ENCODE results near the gene DDX24. TPM values are rescaled to one million over a fixed set of nuclear protein-coding genes. Genes with fewer than 3 reads are reported as not detected.
A peak's percentile ranks its signal among the peaks of the same experiment; 100 is the strongest.

DDX24 gene
- total and polyA plus RNA-seq, 2 of the 8 experiments (the other 6 are each of a cell fraction or from before 2014, with no cell fraction given) = 89.0 to 201 TPM

- Histone ChIP-seq H2AFZ (ENCODE audit: low read length) (no peak overlapping the region), H3K23me2 (ENCODE audit: low read depth, low read length) (peaks cover 5% of the 10 kb centered on the region; the same call in 1 of the 2 replicates), H4K8ac (ENCODE audit: extremely low read depth, insufficient read depth, low read length) (no peak overlapping the region), H2BK15ac (ENCODE audit: low read length) (0 out of 2 replicates have a peak overlapping the region, but pooled peaks have one; percentile 81), H3K79me1 (ENCODE audit: low read depth, low read length) (peaks cover 3% of the 10 kb centered on the region), H2AK5ac (ENCODE audit: low read depth, low read length) (peak overlapping the region; percentile 32; the same call in 1 of the 2 replicates), H3K4ac (replicated peaks; ENCODE audit: insufficient read length, low read depth, low read length) (no peak overlapping the region), H3K27ac (ENCODE audit: low read depth, low read length) (no peak overlapping the region), H3K56ac (replicated peaks; ENCODE audit: insufficient read length, low read depth, low read length) (no peak overlapping the region), H2BK20ac (ENCODE audit: low read length) (no peak overlapping the region), H2BK120ac (replicated peaks; ENCODE audit: low read depth, low read length) (no peak overlapping the region), H4K5ac (ENCODE audit: insufficient read length, low read depth, low read length) (no peak overlapping the region), H3K23ac (ENCODE audit: insufficient read length) (no peak overlapping the region), H3K14ac (ENCODE audit: insufficient read length) (no peak overlapping the region), H2BK5ac (ENCODE audit: low read depth, low read length) (no peak overlapping the region), H3K9me3 (ENCODE audit: insufficient read depth in 2 of 2, low read depth in 1 of 2, low read length in 1 of 2) (no peaks in the 10 kb centered on the region), H2BK12ac (ENCODE audit: low read depth, low read length) (no peak overlapping the region), H3K4me1 (replicated peaks in 1 of 4; ENCODE audit: control insufficient read depth in 3 of 4, insufficient read depth in 4 of 4, low read length in 3 of 4) (peaks cover 0 to 18% (median 9%) of the 10 kb centered on the region in 4 experiments; a peak in 4 of 7 replicates), H3K27me3 (replicated peaks in 1 of 4; ENCODE audit: control insufficient read depth in 3 of 4, extremely low read depth in 1 of 4, insufficient read depth in 3 of 4, low read length in 3 of 4) (peaks cover 0 to 3% (median 3%) of the 10 kb centered on the region in 4 experiments; a peak in 2 of 7 replicates), H3K4me2 (ENCODE audit: insufficient read depth in 1 of 2, low read depth in 2 of 2, low read length in 2 of 2) (peak overlapping the region; percentile 64 to 75), H3K9ac (replicated peaks in 1 of 4; ENCODE audit: extremely low read depth in 1 of 4, low read depth in 3 of 4, low read length in 3 of 4) (no peak overlapping the region), H3K18ac (ENCODE audit: extremely low read depth, low read length) (no peak overlapping the region), H3K4me3 (ENCODE audit: extremely low read depth in 1 of 4, insufficient read depth in 2 of 4, low read depth in 3 of 4, low read length in 4 of 4) (peak overlapping the region; percentile 45 to 82 (median 56)), H3K36me3 (ENCODE audit: control insufficient read depth in 2 of 4, insufficient read depth in 4 of 4, low read length in 3 of 4) (no peaks in the 10 kb centered on the region), H3K79me2 (ENCODE audit: control insufficient read depth in 1 of 2, insufficient read depth in 2 of 2, low read length in 2 of 2) (no peaks in the 10 kb centered on the region), H4K20me1 (replicated peaks in 1 of 2; ENCODE audit: control insufficient read depth in 1 of 2, insufficient read depth in 2 of 2, low read length in 2 of 2) (no peaks in the 10 kb centered on the region), H4K91ac (replicated peaks; ENCODE audit: insufficient read length, low read length) (no peak overlapping the region)
- WGBS, 2 experiments (ENCODE audit: extremely low coverage in 1 of 2, insufficient coverage in 1 of 2, insufficient read length in 1 of 2, insufficient replicate concordance in 2 of 2, low coverage in 1 of 2, low lambda C conversion rate in 2 of 2, missing lambda C conversion rate in 1 of 2) = 53% methylated on average over 17 of the region's 17 CpGs; no CpG with 5 or more reads in 1 of the 2 experiments
- ChIA-PET POLR2A (ENCODE audit: partially characterized antibody) (interaction anchor here (1.1 kb wide), 1 partner anchor 14 kb away, joined by 4 read pairs; no protein-coding TSS in a partner anchor), CTCF (ENCODE audit: partially characterized antibody) (interaction anchor here (1.5 to 3.9 kb wide), 4 partner anchors 9 to 115 kb away, joined by 4 to 23 read pairs (median 6); no protein-coding TSS in a partner anchor)
- no peak for FAIRE-seq
- no peak for DNase-seq (ENCODE audit: low read depth in 1 of 2, low spot score in 2 of 2)
- no peak for TF ChIP-seq GABPA (IDR thresholded peaks at IDR 0.05; ENCODE audit: borderline replicate concordance, insufficient read depth, low read length)
Observed at GRCh38 chr14:94026889-94027469, 54.0 kb downstream of the DDX24 start.
